ENCODE data around the gene TRMO.

DNA sequence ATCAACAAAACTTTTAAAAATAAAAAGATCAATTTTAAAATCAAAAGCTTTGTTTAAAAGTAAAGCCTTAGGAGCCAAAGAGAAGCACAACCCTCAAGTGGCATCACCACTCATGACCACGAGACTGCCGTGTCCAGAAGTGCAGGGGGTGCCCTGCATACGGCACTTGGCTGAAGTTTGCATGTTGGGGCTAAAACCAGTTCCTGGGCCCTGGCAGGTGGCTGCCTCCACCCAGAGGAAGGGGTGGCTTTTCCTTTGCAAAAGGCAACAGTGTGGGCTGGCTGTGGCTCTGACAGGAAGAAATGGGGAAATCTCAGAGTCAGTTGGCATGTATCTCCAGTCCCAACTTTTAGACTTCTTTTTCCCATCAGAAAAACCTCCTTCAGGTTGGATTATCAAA is 15.3 kb downstream of the TRMO start:
- no peak for TF ChIP-seq CBX3 (IDR thresholded peaks at IDR 0.05; ENCODE audit: borderline replicate concordance in 1 of 2, low read length in 2 of 2)
- TF ChIP-seq ZC3H4 (CRISPR knock-in tag; IDR thresholded peaks at IDR 0.05; ENCODE audit: borderline replicate concordance): no peak
- no peak for TF ChIP-seq POLR2AphosphoS5 (IDR thresholded peaks at IDR 0.05; ENCODE audit: control insufficient read depth, insufficient read depth, low read depth, low read length)
- TF ChIP-seq, protein P1, sequence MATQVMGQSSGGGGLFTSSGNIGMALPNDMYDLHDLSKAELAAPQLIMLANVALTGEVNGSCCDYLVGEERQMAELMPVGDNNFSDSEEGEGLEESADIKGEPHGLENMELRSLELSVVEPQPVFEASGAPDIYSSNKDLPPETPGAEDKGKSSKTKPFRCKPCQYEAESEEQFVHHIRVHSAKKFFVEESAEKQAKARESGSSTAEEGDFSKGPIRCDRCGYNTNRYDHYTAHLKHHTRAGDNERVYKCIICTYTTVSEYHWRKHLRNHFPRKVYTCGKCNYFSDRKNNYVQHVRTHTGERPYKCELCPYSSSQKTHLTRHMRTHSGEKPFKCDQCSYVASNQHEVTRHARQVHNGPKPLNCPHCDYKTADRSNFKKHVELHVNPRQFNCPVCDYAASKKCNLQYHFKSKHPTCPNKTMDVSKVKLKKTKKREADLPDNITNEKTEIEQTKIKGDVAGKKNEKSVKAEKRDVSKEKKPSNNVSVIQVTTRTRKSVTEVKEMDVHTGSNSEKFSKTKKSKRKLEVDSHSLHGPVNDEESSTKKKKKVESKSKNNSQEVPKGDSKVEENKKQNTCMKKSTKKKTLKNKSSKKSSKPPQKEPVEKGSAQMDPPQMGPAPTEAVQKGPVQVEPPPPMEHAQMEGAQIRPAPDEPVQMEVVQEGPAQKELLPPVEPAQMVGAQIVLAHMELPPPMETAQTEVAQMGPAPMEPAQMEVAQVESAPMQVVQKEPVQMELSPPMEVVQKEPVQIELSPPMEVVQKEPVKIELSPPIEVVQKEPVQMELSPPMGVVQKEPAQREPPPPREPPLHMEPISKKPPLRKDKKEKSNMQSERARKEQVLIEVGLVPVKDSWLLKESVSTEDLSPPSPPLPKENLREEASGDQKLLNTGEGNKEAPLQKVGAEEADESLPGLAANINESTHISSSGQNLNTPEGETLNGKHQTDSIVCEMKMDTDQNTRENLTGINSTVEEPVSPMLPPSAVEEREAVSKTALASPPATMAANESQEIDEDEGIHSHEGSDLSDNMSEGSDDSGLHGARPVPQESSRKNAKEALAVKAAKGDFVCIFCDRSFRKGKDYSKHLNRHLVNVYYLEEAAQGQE (IDR thresholded peaks at IDR 0.05; ENCODE audit: borderline replicate concordance): no peak
- TF ChIP-seq, protein P1 (CRISPR knock-in tag; IDR thresholded peaks at IDR 0.05; ENCODE audit: low read depth): no peak
- no peak for TF ChIP-seq RCOR1 (IDR thresholded peaks at IDR 0.05; ENCODE audit: borderline replicate concordance in 1 of 2, low read depth in 2 of 2, low read length in 2 of 2)
- TF ChIP-seq JUN (IDR thresholded peaks at IDR 0.05; ENCODE audit: borderline replicate concordance, low read depth, low read length): no peak
- no peak for TF ChIP-seq JUN (CRISPR knock-in tag; IDR thresholded peaks at IDR 0.05; ENCODE audit: borderline replicate concordance)
- TF ChIP-seq, protein P2, sequence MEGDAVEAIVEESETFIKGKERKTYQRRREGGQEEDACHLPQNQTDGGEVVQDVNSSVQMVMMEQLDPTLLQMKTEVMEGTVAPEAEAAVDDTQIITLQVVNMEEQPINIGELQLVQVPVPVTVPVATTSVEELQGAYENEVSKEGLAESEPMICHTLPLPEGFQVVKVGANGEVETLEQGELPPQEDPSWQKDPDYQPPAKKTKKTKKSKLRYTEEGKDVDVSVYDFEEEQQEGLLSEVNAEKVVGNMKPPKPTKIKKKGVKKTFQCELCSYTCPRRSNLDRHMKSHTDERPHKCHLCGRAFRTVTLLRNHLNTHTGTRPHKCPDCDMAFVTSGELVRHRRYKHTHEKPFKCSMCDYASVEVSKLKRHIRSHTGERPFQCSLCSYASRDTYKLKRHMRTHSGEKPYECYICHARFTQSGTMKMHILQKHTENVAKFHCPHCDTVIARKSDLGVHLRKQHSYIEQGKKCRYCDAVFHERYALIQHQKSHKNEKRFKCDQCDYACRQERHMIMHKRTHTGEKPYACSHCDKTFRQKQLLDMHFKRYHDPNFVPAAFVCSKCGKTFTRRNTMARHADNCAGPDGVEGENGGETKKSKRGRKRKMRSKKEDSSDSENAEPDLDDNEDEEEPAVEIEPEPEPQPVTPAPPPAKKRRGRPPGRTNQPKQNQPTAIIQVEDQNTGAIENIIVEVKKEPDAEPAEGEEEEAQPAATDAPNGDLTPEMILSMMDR (IDR thresholded peaks at IDR 0.05 in 2 of 3, conservative IDR thresholded peaks at IDR 0.05 in 1 of 3; ENCODE audit: insufficient read depth in 2 of 3, low read depth in 1 of 3, low read length in 3 of 3): no peak
- no peak for TF ChIP-seq EP300 (IDR thresholded peaks at IDR 0.05; ENCODE audit: low read length)
- no peak for TF ChIP-seq IRF2 (CRISPR knock-in tag; IDR thresholded peaks at IDR 0.05)
